GM18505 (cell line): Measurements from ENCODE around the gene PGPEP1.
"Not testable (repeated sequence)": the region's sequence is repeated elsewhere in the genome, so short reads cannot be mapped to it uniquely, and the experiment has no call there.

Source experiments
- ATAC-seq: cut with Tn5 transposase; IDR thresholded peaks from one replicate; pipeline ENCODE4 v1.9.1; 2021; ENCODE audit not compliant: unreplicated experiment
- POLR2A ChIP-seq: IDR thresholded peaks from 4 replicates; pipeline ENCODE4 v1.6.1; 2011; ENCODE audit warnings: borderline replicate concordance; ENCODE audit not compliant: insufficient read depth, insufficient read length; ENCODE audit errors: extremely low read depth

The PGPEP1 gene

GRCh38 chr19:18388960-18389725 is 48.7 kb downstream of the PGPEP1 start:
- no peak for ATAC-seq
- no peak for TF ChIP-seq POLR2A

GRCh38 chr19:18389726-18390064 is 49.3 kb downstream of the PGPEP1 start:
- no peak for TF ChIP-seq POLR2A
- ATAC-seq = no peak

- no peak for TF ChIP-seq POLR2A
- ATAC-seq = no peak
These were observed 49.9 kb downstream of the PGPEP1 start for GRCh38 chr19:18390065-18390907.

- TF ChIP-seq POLR2A = no peak
- no peak for ATAC-seq
These were observed 51.2 kb downstream of the PGPEP1 start for GRCh38 chr19:18391509-18392075.

- ATAC-seq = no peak
- TF ChIP-seq POLR2A = no peak
These were observed 52.0 kb downstream of the PGPEP1 start for GRCh38 chr19:18392417-18392816.

GRCh38 chr19:18392926-18393325 is 52.5 kb downstream of the PGPEP1 start:
- TF ChIP-seq POLR2A = no peak
- no peak for ATAC-seq

GRCh38 chr19:18393836-18394235 is 53.4 kb downstream of the PGPEP1 start:
- no peak for ATAC-seq
- TF ChIP-seq POLR2A = no peak

GRCh38 chr19:18396471-18397241 is 56.3 kb downstream of the PGPEP1 start:
- no peak for ATAC-seq
- TF ChIP-seq POLR2A = no peak

GRCh38 chr19:18397242-18398202 is 57.1 kb downstream of the PGPEP1 start, which contains the start of gene LRRC25:
LRRC25 (minus strand) TSS chr19:18397622; CDS start chr19:18396963, 659 bp downstream.
- no peak for ATAC-seq
- peak; percentile 46 for TF ChIP-seq POLR2A

- ATAC-seq = no peak
- TF ChIP-seq POLR2A = no peak
These were observed 58.6 kb downstream of the PGPEP1 start for GRCh38 chr19:18399008-18399407.

GRCh38 chr19:18401580-18402112 is 61.2 kb downstream of the PGPEP1 start:
- TF ChIP-seq POLR2A = no peak
- ATAC-seq = no peak

GRCh38 chr19:18402455-18403248 is 62.3 kb downstream of the PGPEP1 start:
- not testable (repeated sequence) for ATAC-seq

GRCh38 chr19:18405754-18406153 is 65.4 kb downstream of the PGPEP1 start:
- ATAC-seq = not testable (repeated sequence)
